H1 (cell line): ENCODE data around the gene SHMT1. TPM values are rescaled to one million over a fixed set of nuclear protein-coding genes. Genes with fewer than 3 reads are reported as not detected.

Source experiments
- CTCF ChIA-PET: fragments of 300-600 bp; sonication (Branson Sonifier 250); formaldehyde crosslinking; loops from one replicate; lab custom pipeline; 2021; ENCODE audit not compliant: partially characterized antibody; lab: Charles Lee
- POLR2A ChIA-PET: fragments of 300-600 bp; sonication (Branson Sonifier 250); formaldehyde crosslinking; loops from one replicate; lab custom pipeline; 2021; ENCODE audit warnings: inconsistent platforms; ENCODE audit not compliant: partially characterized antibody; lab: Charles Lee
- DNase-seq, 2 experiments: peaks; one replicate each; pipeline versions ENCODE4 v3.0.0 to v3.0.0-alpha.2; 2010 to 2022; ENCODE audit warnings: low spot score in 2 of 2, low read depth in 1 of 2, mixed read lengths in 1 of 2
- FAIRE-seq: peaks from 2 replicates; lab custom pipeline; 2011; peaks lifted over from hg19 to GRCh38; lab: Jason Lieb, UNC
- H2AFZ ChIP-seq: 2 replicates; pipeline ENCODE4 v1.8.1; 2012; ENCODE audit warnings: low read length, inconsistent platforms
- H2AK5ac ChIP-seq: 2 replicates; pipeline ENCODE4 v1.6.1; 2013; ENCODE audit warnings: low read depth, low read length
- H2BK120ac ChIP-seq: replicated peaks from 2 replicates; pipeline ENCODE3; 2013; ENCODE audit warnings: low read depth, low read length, inconsistent platforms
- H2BK12ac ChIP-seq: 2 replicates; pipeline ENCODE4 v1.6.1; 2013; ENCODE audit warnings: low read depth, low read length
- H2BK15ac ChIP-seq: 2 replicates; pipeline ENCODE4 v1.6.1; 2013; ENCODE audit warnings: low read length
- H2BK20ac ChIP-seq: 2 replicates; pipeline ENCODE4 v1.6.1; 2013; ENCODE audit warnings: low read length
- H2BK5ac ChIP-seq: 2 replicates; pipeline ENCODE4 v1.6.1; 2013; ENCODE audit warnings: low read depth, low read length
- H3K14ac ChIP-seq: 2 replicates; pipeline ENCODE4 v1.6.1; 2013; ENCODE audit warnings: inconsistent platforms; ENCODE audit not compliant: insufficient read length
- H3K18ac ChIP-seq: 2 replicates; pipeline ENCODE4 v1.6.1; 2013; ENCODE audit warnings: low read length; ENCODE audit errors: extremely low read depth
- H3K23ac ChIP-seq: 2 replicates; pipeline ENCODE4 v1.6.1; 2013; ENCODE audit warnings: inconsistent platforms; ENCODE audit not compliant: insufficient read length
- H3K23me2 ChIP-seq: 2 replicates; pipeline ENCODE4 v1.6.1; 2013; ENCODE audit warnings: low read depth, low read length
- H3K27ac ChIP-seq: 2 replicates; pipeline ENCODE4 v1.6.1; 2011; ENCODE audit warnings: low read depth, low read length, inconsistent platforms
- H3K27me3 ChIP-seq, 4 experiments: replicated peaks in 1 of 4; 1 replicate in 1 of 4; 2 replicates in 3 of 4; pipeline versions ENCODE4 v1.6.1 to v1.8.1; 2011 to 2013; ENCODE audit warnings: low read length in 3 of 4, mild to moderate bottlenecking in 3 of 4, inconsistent platforms in 2 of 4, mixed read lengths in 2 of 4, moderate library complexity in 1 of 4; ENCODE audit not compliant: control insufficient read depth in 3 of 4, insufficient read depth in 3 of 4; ENCODE audit errors: extremely low read depth in 1 of 4
- H3K36me3 ChIP-seq, 4 experiments: 2 replicates each; pipeline versions ENCODE4 v1.6.1 to v1.8.1; 2011 to 2013; ENCODE audit warnings: mild to moderate bottlenecking in 4 of 4, low read length in 3 of 4, moderate library complexity in 2 of 4, control low read depth in 1 of 4, inconsistent platforms in 1 of 4; ENCODE audit not compliant: insufficient read depth in 4 of 4, control insufficient read depth in 2 of 4
- H3K4ac ChIP-seq: replicated peaks from 2 replicates; pipeline ENCODE3; 2013; ENCODE audit warnings: low read length, low read depth, mixed read lengths, inconsistent platforms; ENCODE audit not compliant: insufficient read length
- H3K4me1 ChIP-seq, 4 experiments: replicated peaks in 1 of 4; 1 replicate in 1 of 4; 2 replicates in 3 of 4; pipeline versions ENCODE4 v1.6.1 to v1.8.1; 2011 to 2013; ENCODE audit warnings: low read length in 3 of 4, inconsistent platforms in 2 of 4, mixed read lengths in 1 of 4; ENCODE audit not compliant: insufficient read depth in 4 of 4, control insufficient read depth in 3 of 4
- H3K4me2 ChIP-seq, 2 experiments: 2 replicates each; pipeline versions ENCODE4 v1.6.1 to v1.8.1; 2011 to 2013; ENCODE audit warnings: low read depth in 2 of 2, low read length in 2 of 2, control low read depth in 1 of 2, inconsistent platforms in 1 of 2, mild to moderate bottlenecking in 1 of 2; ENCODE audit not compliant: insufficient read depth in 1 of 2
- H3K4me3 ChIP-seq, 4 experiments: fragments of 200-600, 300-600 bp in 1 of 4; sonication (generic), shearing (Covaris generic), sonication (Bioruptor Twin) in 1 of 4; 2 replicates each; pipeline versions ENCODE4 v1.5.1 to v1.8.1; 2011 to 2016; ENCODE audit warnings: low read length in 4 of 4, low read depth in 3 of 4, control low read depth in 2 of 4, inconsistent platforms in 2 of 4, mild to moderate bottlenecking in 2 of 4, mixed read lengths in 1 of 4, moderate library complexity in 1 of 4; ENCODE audit not compliant: insufficient read depth in 2 of 4; ENCODE audit errors: extremely low read depth in 1 of 4
- H3K56ac ChIP-seq: replicated peaks from 2 replicates; pipeline ENCODE3; 2013; ENCODE audit warnings: low read depth, mild to moderate bottlenecking, mixed read lengths, low read length, inconsistent platforms; ENCODE audit not compliant: insufficient read length
- H3K79me1 ChIP-seq: 2 replicates; pipeline ENCODE4 v1.6.1; 2013; ENCODE audit warnings: low read depth, low read length, control low read depth
- H3K79me2 ChIP-seq, 2 experiments: 2 replicates each; pipeline versions ENCODE4 v1.6.1 to v1.8.1; 2012 to 2013; ENCODE audit warnings: low read length in 2 of 2, mild to moderate bottlenecking in 2 of 2, inconsistent platforms in 1 of 2; ENCODE audit not compliant: insufficient read depth in 2 of 2, control insufficient read depth in 1 of 2
- H3K9ac ChIP-seq, 4 experiments: replicated peaks in 1 of 4; 1 replicate in 1 of 4; 2 replicates in 3 of 4; pipeline versions ENCODE4 v1.6.1 to v1.8.1; 2011 to 2013; ENCODE audit warnings: low read depth in 3 of 4, low read length in 3 of 4, control low read depth in 2 of 4, mild to moderate bottlenecking in 2 of 4, moderate library complexity in 2 of 4, inconsistent platforms in 1 of 4; ENCODE audit errors: extremely low read depth in 1 of 4
- H3K9me3 ChIP-seq, 2 experiments: 2 replicates each; pipeline versions ENCODE4 v1.6.1 to v1.8.1; 2012 to 2013; ENCODE audit warnings: mild to moderate bottlenecking in 2 of 2, moderate library complexity in 2 of 2, control low read depth in 1 of 2, inconsistent platforms in 1 of 2, low read depth in 1 of 2, low read length in 1 of 2, mixed read lengths in 1 of 2; ENCODE audit not compliant: insufficient read depth in 2 of 2
- H4K20me1 ChIP-seq, 2 experiments: replicated peaks in 1 of 2; 2 replicates each; pipeline versions ENCODE3 to v1.8.1; 2011 to 2013; ENCODE audit warnings: inconsistent platforms in 2 of 2, low read length in 2 of 2, mild to moderate bottlenecking in 1 of 2; ENCODE audit not compliant: insufficient read depth in 2 of 2, control insufficient read depth in 1 of 2
- H4K5ac ChIP-seq: 2 replicates; pipeline ENCODE4 v1.6.1; 2013; ENCODE audit warnings: low read length, low read depth, mixed read lengths, inconsistent platforms; ENCODE audit not compliant: insufficient read length
- H4K8ac ChIP-seq: 2 replicates; pipeline ENCODE4 v1.8.0; 2013; ENCODE audit warnings: mild to moderate bottlenecking, moderate library complexity, low read length, inconsistent platforms; ENCODE audit not compliant: insufficient read depth; ENCODE audit errors: extremely low read depth
- H4K91ac ChIP-seq: replicated peaks from 2 replicates; pipeline ENCODE3; 2013; ENCODE audit warnings: low read length, mixed read lengths, inconsistent platforms; ENCODE audit not compliant: insufficient read length
- CHD2 ChIP-seq: IDR thresholded peaks from 2 replicates; pipeline ENCODE4 v1.6.1; 2012; ENCODE audit warnings: low read length, improper control_type of control experiment
- CTBP2 ChIP-seq: IDR thresholded peaks from 2 replicates; pipeline ENCODE4 v1.7.0; 2011; ENCODE audit warnings: borderline replicate concordance, mild to moderate bottlenecking, moderate library complexity, mixed read lengths, low read length; ENCODE audit not compliant: insufficient read depth, insufficient read length
- POLR2AphosphoS5 ChIP-seq: IDR thresholded peaks from 2 replicates; pipeline ENCODE4 v1.6.1; 2011; ENCODE audit warnings: low read depth, low read length
- TEAD4 ChIP-seq: IDR thresholded peaks from 2 replicates; pipeline ENCODE4 v1.6.1; 2012; ENCODE audit warnings: low read depth, low read length, inconsistent platforms, mixed read lengths
- ZNF274 ChIP-seq: IDR thresholded peaks from 2 replicates; pipeline ENCODE4 v1.7.0; 2012; ENCODE audit warnings: low read length, borderline replicate concordance; ENCODE audit errors: extremely low read depth
- WGBS, 2 experiments: shearing (Covaris generic) in 1 of 2; methylation state at CpG; one replicate each; pipeline versions ENCODE4 v1.1.6 to v1.1.7; 2013 to 2015; ENCODE audit warnings: low lambda C conversion rate in 2 of 2, mixed read lengths in 2 of 2, inconsistent platforms in 1 of 2, low coverage in 1 of 2, missing lambda C conversion rate in 1 of 2; ENCODE audit not compliant: insufficient replicate concordance in 2 of 2, insufficient coverage in 1 of 2, insufficient read length in 1 of 2; ENCODE audit errors: extremely low coverage in 1 of 2, missing lambda C conversion rate in 1 of 2; 5-methylcytosine and 5-hydroxymethylcytosine counted together
- polyA plus RNA-seq, 7 experiments: library from polyadenylated mRNA; depleted of rRNA in 3 of 7; stranded (reverse) in 5 of 7; unstranded in 2 of 7; fragments of >200 nt in 5 of 7; fragments of 200-250 nt in 2 of 7; gene quantifications; 1 replicate in 5 of 7; 2 replicates in 1 of 7; 4 replicates in 1 of 7; pipeline versions ENCODE4 v1.2.1 to v1.2.3, GENCODE V29; 2011 to 2013; ENCODE audit warnings: missing spikeins in 2 of 7, mixed read lengths in 2 of 7
- total RNA-seq: library from RNA; stranded (reverse); fragmentation: NEBNext Ultra II Directional; extraction: Animal tissue kit (Norgen Biotek cat#: 25700); gene quantifications from 2 replicates; pipeline ENCODE4 v1.2.1, GENCODE V29; 2021
- TF ChIP-seq, protein P1 (sequence below): IDR thresholded peaks from 2 replicates; pipeline ENCODE4 v1.6.1; 2012; ENCODE audit warnings: inconsistent platforms
- TF ChIP-seq, protein P2 (sequence below), 3 experiments: IDR thresholded peaks; 1 replicate in 2 of 3; 2 replicates in 1 of 3; pipeline versions ENCODE4 v1.5.1 to v1.6.1; 2011; ENCODE audit warnings: low read length in 3 of 3, mild to moderate bottlenecking in 3 of 3, inconsistent platforms in 2 of 3, low read depth in 1 of 3, moderate library complexity in 1 of 3; ENCODE audit not compliant: insufficient read depth in 1 of 3; ENCODE audit errors: control extremely low read depth in 1 of 3
- TF ChIP-seq, protein P3 (sequence below): IDR thresholded peaks from 2 replicates; pipeline ENCODE4 v1.6.1; 2012; ENCODE audit warnings: inconsistent platforms

Gene SHMT1
- total and polyA plus RNA-seq, 2 of the 8 experiments (the other 6 are each of a cell fraction or from before 2014, with no cell fraction given), result 30.7 to 39.3 TPM

DNA sequence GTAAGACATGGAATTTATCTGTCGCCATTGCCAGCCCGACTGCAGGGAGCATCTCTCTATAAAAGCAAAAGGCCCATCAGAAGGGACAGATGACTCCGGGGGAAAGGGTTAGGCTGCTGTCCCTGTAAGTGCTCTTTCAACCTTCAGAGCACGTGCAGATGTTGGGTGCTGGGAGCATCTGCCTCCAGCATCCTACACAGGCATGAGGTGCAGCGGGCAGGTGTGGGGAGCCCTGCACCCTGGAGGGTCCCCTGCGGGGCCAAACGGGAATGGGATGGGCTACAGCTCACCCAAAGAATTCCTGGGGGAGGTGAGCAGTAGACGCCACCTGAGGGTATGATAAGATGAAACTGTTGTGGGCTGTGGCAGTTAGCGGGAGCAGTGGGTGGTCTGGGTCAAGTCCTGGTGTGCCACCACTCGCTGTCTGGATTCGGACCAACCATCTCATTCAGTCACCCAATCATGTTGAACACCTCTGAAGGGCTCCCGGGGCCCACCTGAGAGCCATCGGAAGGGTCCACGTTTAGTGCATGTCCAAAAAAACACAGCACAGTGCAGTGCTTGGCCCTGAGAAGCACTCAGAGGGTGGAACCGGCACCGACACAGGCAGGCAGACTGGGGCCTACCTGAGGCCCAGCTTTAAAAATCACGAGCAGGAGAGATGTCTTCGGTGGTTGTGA, 44.4 kb downstream of the SHMT1 start:
- no peak overlapping the region for H4K5ac ChIP-seq
- H3K23me2 ChIP-seq, result peaks cover 5% of the 10 kb centered on the region
- no peak overlapping the region for H3K23ac ChIP-seq
- no peak overlapping the region for H3K9ac ChIP-seq
- H2BK120ac ChIP-seq, result no peak overlapping the region
- peaks cover 26% of the 10 kb centered on the region for H3K79me1 ChIP-seq
- POLR2A ChIA-PET, result interaction anchor here (1.7 to 8.8 kb wide), 2 partner anchors 13 to 25 kb away, joined by 4 to 52 read pairs; no protein-coding TSS in a partner anchor
- DNase-seq, result no peak
- peaks cover 14 to 55% of the 10 kb centered on the region in 2 experiments for H3K79me2 ChIP-seq
- H2BK12ac ChIP-seq, result no peak overlapping the region
- no peak overlapping the region for H3K4me3 ChIP-seq
- H3K9me3 ChIP-seq, result no peaks in the 10 kb centered on the region
- H3K4me2 ChIP-seq, result no peak overlapping the region; a peak in 1 of 4 replicates
- no peak overlapping the region for H2BK20ac ChIP-seq
- peaks cover 0 to 10% (median 3%) of the 10 kb centered on the region in 4 experiments; a peak in 5 of 7 replicates for H3K4me1 ChIP-seq
- H3K18ac ChIP-seq, result no peak overlapping the region
- H2BK15ac ChIP-seq, result no peak overlapping the region
- no peaks in the 10 kb centered on the region for H3K27me3 ChIP-seq
- no peak overlapping the region for H3K4ac ChIP-seq
- no peak overlapping the region for H2AK5ac ChIP-seq
- 85% methylated on average over 16 of the region's 18 CpGs; no CpG with 5 or more reads in 1 of the 2 experiments for WGBS, 2 experiments
- H3K36me3 ChIP-seq, result peaks cover 6 to 12% (median 11%) of the 10 kb centered on the region in 4 experiments; a peak in 6 of 8 replicates
- H4K91ac ChIP-seq, result no peak overlapping the region
- H2AFZ ChIP-seq, result no peak overlapping the region
- no peak overlapping the region for H3K56ac ChIP-seq
- H3K27ac ChIP-seq, result no peak overlapping the region
- H3K14ac ChIP-seq, result no peak overlapping the region
- H4K8ac ChIP-seq, result no peak overlapping the region
- peaks cover 12 to 38% of the 10 kb centered on the region in 2 experiments for H4K20me1 ChIP-seq
- FAIRE-seq, result no peak
- CTCF ChIA-PET, result interaction anchor here (1.3 to 4.6 kb wide), 4 partner anchors 13 to 178 kb away, joined by 3 to 58 read pairs (median 11); no protein-coding TSS in a partner anchor
- no peak overlapping the region for H2BK5ac ChIP-seq
- TF ChIP-seq, protein P1, sequence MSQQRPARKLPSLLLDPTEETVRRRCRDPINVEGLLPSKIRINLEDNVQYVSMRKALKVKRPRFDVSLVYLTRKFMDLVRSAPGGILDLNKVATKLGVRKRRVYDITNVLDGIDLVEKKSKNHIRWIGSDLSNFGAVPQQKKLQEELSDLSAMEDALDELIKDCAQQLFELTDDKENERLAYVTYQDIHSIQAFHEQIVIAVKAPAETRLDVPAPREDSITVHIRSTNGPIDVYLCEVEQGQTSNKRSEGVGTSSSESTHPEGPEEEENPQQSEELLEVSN, result no peak
- TF ChIP-seq CTBP2, result no peak
- TF ChIP-seq ZNF274, result no peak
- TF ChIP-seq, protein P2, sequence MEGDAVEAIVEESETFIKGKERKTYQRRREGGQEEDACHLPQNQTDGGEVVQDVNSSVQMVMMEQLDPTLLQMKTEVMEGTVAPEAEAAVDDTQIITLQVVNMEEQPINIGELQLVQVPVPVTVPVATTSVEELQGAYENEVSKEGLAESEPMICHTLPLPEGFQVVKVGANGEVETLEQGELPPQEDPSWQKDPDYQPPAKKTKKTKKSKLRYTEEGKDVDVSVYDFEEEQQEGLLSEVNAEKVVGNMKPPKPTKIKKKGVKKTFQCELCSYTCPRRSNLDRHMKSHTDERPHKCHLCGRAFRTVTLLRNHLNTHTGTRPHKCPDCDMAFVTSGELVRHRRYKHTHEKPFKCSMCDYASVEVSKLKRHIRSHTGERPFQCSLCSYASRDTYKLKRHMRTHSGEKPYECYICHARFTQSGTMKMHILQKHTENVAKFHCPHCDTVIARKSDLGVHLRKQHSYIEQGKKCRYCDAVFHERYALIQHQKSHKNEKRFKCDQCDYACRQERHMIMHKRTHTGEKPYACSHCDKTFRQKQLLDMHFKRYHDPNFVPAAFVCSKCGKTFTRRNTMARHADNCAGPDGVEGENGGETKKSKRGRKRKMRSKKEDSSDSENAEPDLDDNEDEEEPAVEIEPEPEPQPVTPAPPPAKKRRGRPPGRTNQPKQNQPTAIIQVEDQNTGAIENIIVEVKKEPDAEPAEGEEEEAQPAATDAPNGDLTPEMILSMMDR (IDR thresholded peaks at IDR 0.05; ENCODE audit: control extremely low read depth in 1 of 3, insufficient read depth in 1 of 3, low read depth in 1 of 3, low read length in 3 of 3), result no peak
- TF ChIP-seq, protein P3, sequence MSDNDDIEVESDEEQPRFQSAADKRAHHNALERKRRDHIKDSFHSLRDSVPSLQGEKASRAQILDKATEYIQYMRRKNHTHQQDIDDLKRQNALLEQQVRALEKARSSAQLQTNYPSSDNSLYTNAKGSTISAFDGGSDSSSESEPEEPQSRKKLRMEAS, result no peak
- TF ChIP-seq TEAD4, result no peak
- no peak for TF ChIP-seq POLR2AphosphoS5
- no peak for TF ChIP-seq CHD2
